AG09319 (cell line): ENCODE measurements around the gene THEMIS.

ENCODE experiments used
- DNase-seq: peaks from one replicate; pipeline ENCODE4 v3.0.0-alpha.2; 2010; ENCODE audit warnings: low read depth; ENCODE audit errors: extremely low read depth
- TF ChIP-seq, protein P1 (sequence below): IDR thresholded peaks from 2 replicates; pipeline ENCODE4 v1.5.1; 2011; ENCODE audit warnings: low read depth, mild to moderate bottlenecking, inconsistent platforms, low read length, moderate library complexity

The THEMIS gene

DNA sequence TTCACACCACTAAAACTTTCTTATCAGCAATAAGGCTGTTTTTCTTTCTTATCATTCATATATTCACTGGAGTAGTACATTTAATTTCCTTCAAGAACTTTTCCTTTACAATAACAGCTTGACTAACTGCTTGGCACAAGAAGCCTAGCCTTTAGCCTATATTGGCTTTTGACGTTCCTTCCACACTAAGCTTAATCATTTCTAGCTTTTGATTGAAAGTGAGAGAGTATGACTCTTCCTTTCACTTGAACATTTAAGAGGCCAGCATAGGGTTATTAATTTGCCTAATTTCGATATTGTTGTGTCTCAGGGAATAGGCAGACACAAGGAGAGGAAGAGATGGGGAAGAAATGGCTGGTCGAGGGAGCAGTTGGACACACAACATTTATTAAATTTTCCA lies 23.6 kb downstream of the THEMIS start:
- DNase-seq, result no peak
- TF ChIP-seq, protein P1, sequence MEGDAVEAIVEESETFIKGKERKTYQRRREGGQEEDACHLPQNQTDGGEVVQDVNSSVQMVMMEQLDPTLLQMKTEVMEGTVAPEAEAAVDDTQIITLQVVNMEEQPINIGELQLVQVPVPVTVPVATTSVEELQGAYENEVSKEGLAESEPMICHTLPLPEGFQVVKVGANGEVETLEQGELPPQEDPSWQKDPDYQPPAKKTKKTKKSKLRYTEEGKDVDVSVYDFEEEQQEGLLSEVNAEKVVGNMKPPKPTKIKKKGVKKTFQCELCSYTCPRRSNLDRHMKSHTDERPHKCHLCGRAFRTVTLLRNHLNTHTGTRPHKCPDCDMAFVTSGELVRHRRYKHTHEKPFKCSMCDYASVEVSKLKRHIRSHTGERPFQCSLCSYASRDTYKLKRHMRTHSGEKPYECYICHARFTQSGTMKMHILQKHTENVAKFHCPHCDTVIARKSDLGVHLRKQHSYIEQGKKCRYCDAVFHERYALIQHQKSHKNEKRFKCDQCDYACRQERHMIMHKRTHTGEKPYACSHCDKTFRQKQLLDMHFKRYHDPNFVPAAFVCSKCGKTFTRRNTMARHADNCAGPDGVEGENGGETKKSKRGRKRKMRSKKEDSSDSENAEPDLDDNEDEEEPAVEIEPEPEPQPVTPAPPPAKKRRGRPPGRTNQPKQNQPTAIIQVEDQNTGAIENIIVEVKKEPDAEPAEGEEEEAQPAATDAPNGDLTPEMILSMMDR, result no peak

DNA sequence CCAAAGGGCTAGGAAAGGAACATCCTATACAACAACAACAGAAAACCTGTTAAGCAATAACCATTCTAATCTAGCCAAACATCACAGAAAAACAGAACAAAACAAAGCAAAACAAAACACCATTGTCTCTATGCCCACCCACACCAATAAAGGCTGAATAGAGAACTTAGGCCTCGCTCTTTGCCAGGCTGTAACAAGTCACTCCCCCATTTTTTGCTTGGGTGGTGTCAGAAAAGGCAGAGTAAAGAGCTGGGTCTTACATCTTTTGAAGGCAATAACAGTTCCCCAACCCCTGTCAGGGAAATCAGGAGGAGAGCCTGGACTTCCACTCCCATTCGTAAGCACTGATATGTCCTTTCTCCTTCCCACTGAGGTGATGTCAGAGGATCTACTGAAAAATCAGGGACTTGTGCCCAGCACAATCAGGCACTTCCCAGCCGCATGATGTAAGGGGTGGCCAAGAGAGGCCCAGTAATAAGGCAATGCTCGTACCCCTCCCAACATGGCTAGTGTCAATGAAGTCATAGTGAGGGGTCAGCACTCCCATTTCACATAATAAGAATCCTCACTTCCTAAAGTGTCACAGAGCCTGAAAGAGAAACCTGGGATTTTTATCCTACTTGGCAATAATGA lies 31.0 kb downstream of the THEMIS start:
- no peak for DNase-seq
- TF ChIP-seq, protein P1, result no peak

DNA sequence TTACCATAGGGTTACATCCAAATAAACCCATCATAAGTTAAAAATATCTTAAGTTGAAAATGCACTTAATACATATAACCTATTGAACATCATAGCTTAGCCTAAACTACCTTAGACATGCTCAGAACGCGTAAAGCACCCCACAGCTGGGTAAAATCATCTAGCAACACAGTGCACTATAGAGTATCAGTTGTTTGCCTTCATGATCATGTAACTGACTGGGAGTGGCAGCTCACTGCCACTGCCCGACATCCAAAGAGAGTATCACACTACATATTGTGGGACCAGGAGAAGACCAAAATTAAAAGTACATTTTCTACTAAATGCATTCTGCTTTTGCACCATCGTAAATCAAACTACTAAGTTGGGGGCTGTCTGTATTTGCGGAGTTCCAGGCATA lies 31.7 kb downstream of the THEMIS start:
- TF ChIP-seq, protein P1, result no peak
- no peak for DNase-seq

DNA sequence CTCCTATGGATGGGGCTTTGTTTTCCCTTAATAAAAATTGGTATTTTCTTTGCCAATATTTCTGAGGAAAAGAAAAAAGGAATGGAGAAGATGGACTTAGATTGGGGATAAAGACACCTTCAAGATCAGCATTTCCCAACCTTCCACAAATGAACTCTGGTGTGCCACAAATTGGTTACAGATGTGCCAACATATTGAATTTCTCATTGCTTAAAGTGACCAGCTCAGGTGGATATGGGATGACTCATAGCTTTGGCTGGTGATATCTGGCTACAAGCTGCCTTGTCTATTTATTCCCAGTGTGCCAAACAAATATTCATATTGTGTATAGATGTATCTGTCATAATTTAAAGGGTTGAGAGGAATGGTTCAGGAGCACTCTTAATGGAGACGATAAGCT lies 32.5 kb downstream of the THEMIS start:
- TF ChIP-seq, protein P1, result no peak
- DNase-seq, result no peak

DNA sequence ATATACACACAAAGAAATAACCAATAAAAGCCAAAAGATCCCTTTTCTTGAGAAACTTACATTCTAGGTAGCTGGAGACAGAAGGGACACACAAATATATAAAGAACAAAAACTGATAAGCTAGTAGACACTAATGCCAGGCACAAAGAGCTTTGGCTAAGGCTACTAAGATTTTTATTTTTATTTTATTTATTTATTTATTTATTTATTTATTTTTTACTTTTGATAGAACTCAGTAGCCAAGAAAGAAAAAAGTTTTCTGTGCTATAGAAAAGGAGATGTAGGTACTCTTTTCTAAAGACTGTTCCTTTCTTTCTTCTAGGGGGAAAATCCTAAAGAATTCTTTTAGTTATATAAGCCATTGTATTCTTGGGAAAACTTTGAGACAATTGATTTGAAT lies 34.1 kb downstream of the THEMIS start:
- TF ChIP-seq, protein P1, result no peak

DNA sequence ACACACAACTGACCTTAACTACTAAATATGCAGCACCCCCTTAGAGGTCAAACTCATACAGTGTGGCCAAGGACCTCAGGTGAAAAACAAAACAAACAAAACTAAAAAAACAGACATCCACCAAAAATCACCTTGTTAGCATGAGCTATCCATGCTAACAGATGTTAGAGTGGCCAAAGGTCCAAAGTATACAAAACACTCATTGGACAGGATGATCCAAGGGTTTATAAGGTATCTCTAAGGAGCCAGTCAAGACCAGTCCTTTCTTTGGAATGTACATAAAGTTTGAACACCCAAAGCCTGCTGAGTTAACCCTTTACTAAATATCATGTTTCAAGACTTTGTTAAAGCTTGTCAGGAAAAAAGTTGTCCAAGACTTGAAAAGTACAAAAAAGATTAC lies 35.8 kb downstream of the THEMIS start:
- no peak for DNase-seq
- TF ChIP-seq, protein P1, result no peak

More for the DNA sequence above, 34.1 kb downstream of the THEMIS start:
- DNase-seq, result no peak

DNA sequence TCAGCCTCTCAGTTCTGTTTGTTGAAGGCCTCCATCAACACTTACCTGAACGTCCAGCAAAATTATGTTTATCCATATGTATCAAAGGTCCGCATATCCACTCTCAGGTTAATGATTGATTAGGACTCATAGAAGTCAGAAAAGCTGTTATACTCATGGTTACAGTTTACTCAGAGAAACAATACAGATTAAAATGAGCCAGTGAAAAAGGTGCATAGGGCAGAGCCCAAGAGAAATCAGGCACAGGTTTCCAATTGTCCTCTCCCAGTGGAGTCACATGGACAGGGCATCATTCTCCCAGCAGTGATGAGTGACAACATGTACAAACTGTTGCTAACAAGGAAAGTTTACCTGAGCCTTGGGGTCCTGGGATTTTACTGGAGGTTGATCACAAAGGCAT lies 36.2 kb downstream of the THEMIS start:
- no peak for DNase-seq
- TF ChIP-seq, protein P1, result no peak
